HG02973 (cell line): ENCODE results near the gene ZNF132.
A peak's percentile ranks its signal among the peaks of the same experiment; 100 is the strongest.
"Not testable (repeated sequence)": the region's sequence is repeated elsewhere in the genome, so short reads cannot be mapped to it uniquely, and the experiment has no call there.

Source experiments
- ATAC-seq: cut with Tn5 transposase; IDR thresholded peaks from one replicate; pipeline ENCODE4 v1.9.1; 2021; ENCODE audit warnings: moderate library complexity; ENCODE audit not compliant: unreplicated experiment

The ZNF132 gene

GRCh38 chr19:58468216-58468839 lies 28.4 kb upstream of the ZNF132 start:
- ATAC-seq, result no peak

- peak; percentile 92 for ATAC-seq
These were observed 27.0 kb upstream of the ZNF132 start, which contains the start of gene ZNF324 for GRCh38 chr19:58466760-58467589. TSS of gene ZNF324 (plus strand) at chr19:58467080. CDS start at chr19:58469186, 2,106 bp downstream.

GRCh38 chr19:58466089-58466759 lies 26.3 kb upstream of the ZNF132 start:
- ATAC-seq, result peak; percentile 10

GRCh38 chr19:58460039-58460438 lies 20.1 kb upstream of the ZNF132 start:
- ATAC-seq, result no peak

- ATAC-seq, result no peak
These were observed 16.2 kb upstream of the ZNF132 start for GRCh38 chr19:58456111-58456510.

GRCh38 chr19:58455306-58455705 lies 15.4 kb upstream of the ZNF132 start:
- ATAC-seq, result no peak

GRCh38 chr19:58453743-58454142 lies 13.8 kb upstream of the ZNF132 start:
- ATAC-seq, result no peak

- ATAC-seq, result peak; percentile 91
These were observed 11.6 kb upstream of the ZNF132 start, which contains the start of gene ZNF324B for GRCh38 chr19:58451358-58452101. TSS of gene ZNF324B (plus strand) at chr19:58451622. CDS start at chr19:58453702, 2,080 bp downstream.

GRCh38 chr19:58450856-58451357 lies 11.0 kb upstream of the ZNF132 start:
- ATAC-seq, result peak; percentile 7

- ATAC-seq, result not testable (repeated sequence)
These were observed 10.0 kb upstream of the ZNF132 start for GRCh38 chr19:58449980-58450379.

- ATAC-seq, result not testable (repeated sequence)
These were observed 8.9 kb upstream of the ZNF132 start for GRCh38 chr19:58448860-58449259.

- ATAC-seq, result not testable (repeated sequence)
These were observed 3.0 kb upstream of the ZNF132 start for GRCh38 chr19:58442986-58443385.

- ATAC-seq, result no peak
These were observed 603 bp upstream of the ZNF132 start for GRCh38 chr19:58440556-58440955.

GRCh38 chr19:58434217-58434616 lies 5.7 kb downstream of the ZNF132 start:
- no peak for ATAC-seq

- ATAC-seq, result no peak
These were observed 10.2 kb downstream of the ZNF132 start for GRCh38 chr19:58429745-58430144.

GRCh38 chr19:58428617-58429016 lies 11.3 kb downstream of the ZNF132 start:
- no peak for ATAC-seq

- ATAC-seq, result no peak
These were observed 22.9 kb downstream of the ZNF132 start for GRCh38 chr19:58417071-58417470.

GRCh38 chr19:58416604-58417003 lies 23.3 kb downstream of the ZNF132 start:
- ATAC-seq, result no peak

GRCh38 chr19:58409010-58409790 lies 30.8 kb downstream of the ZNF132 start:
- ATAC-seq, result no peak
